Measurements from ENCODE around the gene GNPNAT1. TPM values are rescaled to one million over a fixed set of nuclear protein-coding genes. Genes with fewer than 3 reads are reported as not detected.

Gene GNPNAT1
- total RNA-seq: 15.7 TPM

GRCh38 chr14:52791223-52792096 lies at the start of gene GNPNAT1:
GNPNAT1 (minus strand) TSS chr14:52791607; CDS start chr14:52784650, 6,957 bp downstream.

GRCh38 chr14:52729925-52730708 lies 61.3 kb downstream of the GNPNAT1 start, which contains the start of gene STYX:
STYX (plus strand) TSS chr14:52730166; CDS start chr14:52730475, 309 bp downstream.

Small RNA genes lying within 50 kb of the gene (small RNA-seq; reads per million reads assigned to genes)
- gene AL139317.2 (ENCODE audit: low replicate concordance): not detected

Other genes with a start within 250 kb of the GNPNAT1 start
- gene TXNDC16, start 239.1 kb downstream of the GNPNAT1 start, total RNA-seq: 46.3 TPM
- gene GPR137C, start 238.8 kb downstream of the GNPNAT1 start, total RNA-seq: 33.2 TPM
- 47.6 TPM for gene ERO1A, start 96.0 kb downstream of the GNPNAT1 start, total RNA-seq
- gene PSMC6, start 84.4 kb downstream of the GNPNAT1 start, total RNA-seq: 137 TPM
- gene STYX, start 61.4 kb downstream of the GNPNAT1 start, total RNA-seq: 21.6 TPM
- 98.3 TPM for gene FERMT2, start 159.4 kb upstream of the GNPNAT1 start, total RNA-seq

All from parietal lobe (tissue), 2 donors.